Activated CD4-positive, CD25-positive, alpha-beta regulatory T cell (primary cell): Measurements from ENCODE around the gene RNASE11.
"Not testable (repeated sequence)": the region's sequence is repeated elsewhere in the genome, so short reads cannot be mapped to it uniquely, and the experiment has no call there.

Experiments used
- DNase-seq, 4 experiments: peaks; one replicate each; lab custom pipeline; 2025; lab: John Stamatoyannopoulos, UW

Gene RNASE11

GRCh38 chr14:20587489-20588154 is at the start of gene RNASE11:
TSS of gene RNASE11 (minus strand) at chr14:20588001.
- no peak for DNase-seq

- DNase-seq: peak in 2 of 4 experiments; percentile 18 to 45
Observed at GRCh38 chr14:20632831-20633691, 45.3 kb upstream of the RNASE11 start.

DNA sequence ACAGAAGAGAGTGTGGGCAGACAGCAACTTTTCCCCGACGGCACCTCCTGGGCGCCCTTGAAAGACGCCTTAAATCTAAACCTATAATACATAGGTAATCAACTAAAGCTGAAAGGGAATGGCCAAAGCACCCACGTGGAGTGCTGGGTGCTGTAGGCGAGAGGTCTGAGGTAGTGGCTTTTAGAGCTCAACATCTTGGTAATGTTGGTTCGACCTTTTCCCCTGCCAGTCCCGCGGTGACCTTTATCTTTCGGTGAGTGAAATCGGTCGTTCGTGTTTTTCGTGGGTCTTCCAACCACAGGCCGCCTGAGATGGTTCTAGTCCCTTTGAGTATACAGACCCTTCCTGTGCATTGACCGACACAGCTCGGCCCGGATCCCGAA is 44.6 kb upstream of the RNASE11 start:
- no peak for DNase-seq

DNA sequence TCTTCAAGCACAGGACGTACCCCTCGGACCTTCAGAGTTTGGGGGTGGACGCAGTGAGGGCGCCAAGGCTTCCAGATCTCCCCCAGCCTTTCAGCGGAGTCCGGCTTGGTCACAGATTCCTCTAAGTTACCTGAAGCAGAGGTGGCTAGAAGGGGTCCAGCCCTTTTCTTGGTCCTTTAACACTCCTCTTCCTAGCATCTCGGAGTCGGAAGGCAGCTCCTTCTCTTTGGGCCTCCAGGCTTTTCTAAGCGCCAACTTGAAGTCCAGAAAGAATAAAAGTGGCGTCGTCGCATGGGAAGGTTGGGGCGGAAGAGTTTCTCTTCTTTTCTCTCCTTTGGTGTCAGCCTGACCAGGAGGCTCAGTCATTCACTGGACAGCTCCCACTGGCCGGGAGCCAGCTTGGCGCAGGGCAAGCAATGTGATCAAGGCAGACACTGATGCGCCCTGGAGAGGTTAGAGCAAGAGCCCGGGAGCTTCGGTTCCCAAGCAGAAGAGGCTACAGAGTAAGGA is 44.1 kb upstream of the RNASE11 start:
- DNase-seq: no peak

- peak in 2 of 4 experiments; percentile 15 to 33 for DNase-seq
Observed at GRCh38 chr14:20631023-20631879, 43.5 kb upstream of the RNASE11 start.

DNA sequence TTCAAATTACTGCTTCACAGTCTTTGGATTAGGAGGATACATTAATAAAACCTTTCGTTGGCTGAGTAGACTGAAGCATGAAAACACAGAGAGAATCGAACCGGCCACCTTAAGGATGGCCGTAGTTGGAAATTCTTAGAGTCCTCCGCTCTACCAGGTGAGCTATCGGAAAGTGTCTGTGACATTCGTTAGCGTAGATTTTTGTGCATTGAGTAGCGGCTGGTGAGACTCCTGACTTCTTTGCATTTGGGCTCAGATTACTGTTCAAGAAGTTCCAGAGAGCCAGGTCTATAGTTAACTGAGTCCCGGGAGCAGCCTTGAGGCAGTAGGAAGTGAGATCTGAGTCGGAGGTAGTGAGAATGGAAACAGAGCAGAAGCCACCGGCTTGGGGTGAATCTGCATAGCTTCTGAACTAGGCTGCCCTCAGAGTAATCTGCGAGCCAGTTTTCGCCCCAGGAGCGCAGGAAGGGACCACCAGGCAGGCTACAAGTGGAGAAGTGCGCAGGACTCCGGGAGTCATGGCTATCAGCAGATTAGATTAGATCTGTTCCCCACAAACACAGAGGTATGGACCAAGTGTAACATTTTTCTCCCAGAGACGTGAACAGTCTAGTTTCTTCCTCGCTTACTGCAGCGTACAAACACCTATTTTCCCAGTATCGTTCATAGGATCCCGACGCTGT is 42.7 kb upstream of the RNASE11 start:
- no peak for DNase-seq

DNA sequence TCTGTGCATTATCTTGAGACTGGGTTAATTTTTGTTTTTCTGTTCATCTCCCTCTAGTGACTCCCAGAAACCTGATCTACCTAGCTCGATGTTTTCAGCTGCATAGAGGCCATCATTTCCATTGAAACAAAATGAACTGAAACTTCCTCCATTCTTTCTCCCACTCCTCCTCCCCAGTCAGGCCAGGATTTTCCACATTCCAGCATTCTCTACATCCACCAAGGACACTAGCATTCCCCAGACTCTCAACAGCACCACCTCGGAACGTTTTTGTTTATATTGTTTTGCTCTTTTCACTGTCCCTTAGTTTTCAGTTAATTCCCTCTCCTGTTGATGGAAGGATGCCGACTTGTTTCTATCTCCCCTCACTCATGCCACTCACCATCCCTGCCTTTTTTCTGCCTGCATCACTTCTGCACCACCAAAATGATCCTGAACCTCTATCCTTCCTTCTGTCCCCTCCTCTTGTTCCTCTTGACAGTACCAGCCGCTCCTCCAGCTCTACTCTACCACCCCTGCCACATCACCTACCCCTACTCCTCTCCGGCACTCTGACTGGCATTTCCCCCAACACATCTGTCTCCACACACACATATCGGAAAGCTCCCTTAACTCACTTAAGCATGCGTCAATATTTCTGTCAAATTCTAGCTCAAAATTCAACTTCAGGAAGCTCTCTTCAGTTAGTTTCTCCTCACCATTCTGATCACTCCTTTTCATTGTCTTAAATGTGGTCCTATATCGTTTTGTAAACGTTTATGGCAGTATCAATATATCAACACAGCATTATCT is 40.5 kb upstream of the RNASE11 start:
- no peak for DNase-seq

DNA sequence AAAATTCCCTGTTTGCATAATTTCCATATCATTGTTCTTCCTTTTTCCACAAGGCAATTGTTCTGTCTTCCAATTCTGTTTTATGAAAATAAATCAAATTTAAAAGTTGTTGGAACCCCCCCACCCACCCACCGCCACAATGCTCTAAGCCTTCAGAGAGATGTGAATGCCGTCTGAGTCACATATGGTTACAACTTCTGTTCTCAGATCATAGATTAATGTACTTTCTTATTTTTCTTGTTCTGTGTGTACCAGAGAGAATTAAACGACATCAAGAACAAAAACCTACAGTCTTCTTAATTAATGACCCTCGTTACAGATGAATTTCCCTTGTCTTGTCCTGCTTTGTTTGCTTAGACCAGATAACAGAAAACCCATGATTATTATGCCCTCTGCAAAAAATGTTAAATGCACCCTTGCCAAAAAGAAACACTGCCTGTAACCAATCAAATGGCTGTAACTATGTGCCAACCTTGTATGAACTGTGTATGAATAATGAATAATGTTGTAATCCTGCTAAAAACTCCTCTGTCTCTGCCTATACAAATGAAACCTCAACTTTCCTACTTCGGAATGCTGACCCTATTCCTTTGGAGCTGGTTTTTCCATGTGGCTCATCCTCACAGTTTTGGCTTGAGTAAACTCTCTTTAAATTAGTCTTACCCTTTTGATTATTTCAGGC is 39.7 kb upstream of the RNASE11 start:
- no peak for DNase-seq

DNA sequence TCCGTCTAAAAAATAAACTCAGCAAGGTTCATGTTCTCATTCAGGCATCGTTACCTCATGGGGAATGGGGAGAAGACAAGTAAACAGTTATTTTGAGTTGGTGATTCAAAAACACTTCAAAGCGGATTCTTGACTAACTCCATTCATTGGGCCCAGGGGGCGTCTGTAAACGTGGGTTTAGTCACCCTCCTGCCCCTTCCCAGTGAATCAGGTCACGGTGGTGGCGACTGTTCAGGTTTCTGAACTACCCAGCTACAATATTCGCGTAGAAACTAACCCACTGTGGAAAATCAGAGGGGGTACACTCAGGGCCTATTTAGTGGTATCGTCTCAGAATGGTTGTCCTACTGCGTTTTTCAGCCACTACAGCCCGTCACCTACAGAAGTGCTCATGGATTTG is 38.5 kb upstream of the RNASE11 start:
- no peak for DNase-seq

GRCh38 chr14:20624495-20625070 is 36.8 kb upstream of the RNASE11 start:
- DNase-seq: no peak

GRCh38 chr14:20623798-20624197 is 36.0 kb upstream of the RNASE11 start:
- no peak for DNase-seq

GRCh38 chr14:20622816-20623291 is 35.1 kb upstream of the RNASE11 start:
- no peak for DNase-seq

DNA sequence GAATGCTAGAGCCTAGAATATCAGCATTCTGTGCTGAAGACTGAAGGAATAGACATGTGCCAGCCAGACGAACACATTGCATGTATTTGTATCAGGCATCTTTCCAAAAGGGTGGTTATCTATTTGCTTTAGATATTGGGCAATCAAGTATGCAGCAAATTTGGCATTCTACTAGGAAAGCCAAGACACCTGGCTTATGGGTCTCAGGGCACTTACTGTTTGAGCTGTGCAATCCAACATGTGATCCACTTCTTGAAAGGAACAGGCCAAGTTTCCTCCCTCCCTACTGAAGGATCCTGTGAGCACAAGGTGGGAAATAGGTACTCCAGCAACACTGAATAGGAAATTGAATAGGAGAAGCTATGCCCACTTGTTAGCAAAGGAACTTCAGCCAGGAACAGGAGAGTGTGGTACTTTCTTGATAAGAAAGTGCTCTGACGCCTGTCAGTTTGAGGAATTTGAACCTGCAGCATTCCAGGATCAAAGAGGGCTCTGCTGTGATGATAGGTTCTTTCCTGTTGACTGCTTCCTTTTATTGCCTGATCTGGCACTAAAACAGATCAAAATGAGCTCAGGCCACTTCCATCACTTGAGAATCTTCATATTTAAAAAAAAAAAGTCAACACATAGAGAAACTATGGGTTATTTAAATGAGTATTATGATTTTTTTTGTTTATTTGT is 33.1 kb upstream of the RNASE11 start:
- DNase-seq: no peak

- not testable (repeated sequence) for DNase-seq
Observed at GRCh38 chr14:20619688-20620087, 31.9 kb upstream of the RNASE11 start.

DNA sequence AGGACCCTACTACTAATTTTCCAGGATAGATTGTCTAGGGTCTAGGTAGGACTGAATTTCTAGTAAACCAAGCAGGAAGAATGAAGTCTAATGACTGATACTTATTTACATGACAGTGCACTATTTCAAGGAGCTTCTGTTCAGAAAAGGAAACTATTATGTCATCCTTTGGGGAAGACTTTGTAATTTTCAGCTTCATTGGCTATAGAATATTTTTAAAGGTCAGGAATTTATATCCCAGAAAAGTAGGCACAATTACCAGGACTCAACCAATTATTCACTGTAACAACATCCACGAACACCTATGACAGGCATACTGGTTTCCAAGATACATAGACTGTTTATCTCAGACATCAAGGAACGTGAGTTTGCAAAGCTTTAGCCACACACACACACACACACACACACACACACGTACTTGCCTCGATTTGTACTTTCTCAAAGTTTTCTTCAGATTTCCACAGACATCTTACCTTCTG is 30.5 kb upstream of the RNASE11 start:
- DNase-seq: no peak

GRCh38 chr14:20617138-20618003 is 29.6 kb upstream of the RNASE11 start:
- no peak for DNase-seq

DNA sequence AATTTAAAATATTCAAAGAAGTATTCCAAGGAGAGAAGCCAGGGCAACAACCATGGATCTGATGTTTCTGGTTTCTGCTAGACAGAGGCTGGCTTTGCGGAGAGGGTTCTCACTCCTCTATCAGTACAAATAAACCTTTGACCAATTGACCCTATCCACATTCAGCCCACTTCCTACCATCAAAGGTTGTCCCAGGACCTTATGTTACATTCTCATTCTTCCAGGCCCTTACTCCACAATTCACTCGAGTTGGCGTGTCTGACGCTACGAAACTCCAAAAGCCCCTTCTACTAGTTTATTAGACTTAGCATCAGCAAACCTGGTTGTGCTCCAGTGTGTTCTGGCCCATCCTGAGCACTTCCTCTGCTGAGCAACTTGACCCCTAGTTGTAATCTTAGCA is 28.2 kb upstream of the RNASE11 start:
- no peak for DNase-seq
